ENCODE data around the gene RFK. TPM values are rescaled to one million over a fixed set of nuclear protein-coding genes. Genes with fewer than 3 reads are reported as not detected.

Gene RFK
- total RNA-seq, 1 experiment from 2014 or later = 12.4 TPM

- ChIA-PET CTCF (no interaction called here), POLR2A (interaction anchor here (0.6 kb wide), 1 partner anchor 30 kb away, joined by 8 read pairs; no protein-coding TSS in a partner anchor)
- Histone ChIP-seq H3K4me1 (no peaks in the 10 kb centered on the region), H3K36me3 (ENCODE audit: control insufficient read depth, insufficient read depth, low read length) (no peaks in the 10 kb centered on the region), H3K9me3 (no peaks in the 10 kb centered on the region), H3K27me3 (replicated peaks; ENCODE audit: control insufficient read depth, insufficient read depth, low read length) (no peaks in the 10 kb centered on the region), H3K4me3 (ENCODE audit: low read depth, low read length) (no peak overlapping the region)
- H3K9me3 Mint-ChIP-seq (ENCODE audit: unreplicated experiment) = no peaks in the 10 kb centered on the region
- H3K4me1 Mint-ChIP-seq (ENCODE audit: low read depth, unreplicated experiment) = peaks cover 6% of the 10 kb centered on the region
- H3K4me3 Mint-ChIP-seq (ENCODE audit: unreplicated experiment) = no peak overlapping the region
- DNase-seq = no peak
- no peak overlapping the region for H3K27ac Mint-ChIP-seq (ENCODE audit: unreplicated experiment)
- BruUV-seq (replicated peaks) = no TSS peak
- TF ChIP-seq, protein P1, sequence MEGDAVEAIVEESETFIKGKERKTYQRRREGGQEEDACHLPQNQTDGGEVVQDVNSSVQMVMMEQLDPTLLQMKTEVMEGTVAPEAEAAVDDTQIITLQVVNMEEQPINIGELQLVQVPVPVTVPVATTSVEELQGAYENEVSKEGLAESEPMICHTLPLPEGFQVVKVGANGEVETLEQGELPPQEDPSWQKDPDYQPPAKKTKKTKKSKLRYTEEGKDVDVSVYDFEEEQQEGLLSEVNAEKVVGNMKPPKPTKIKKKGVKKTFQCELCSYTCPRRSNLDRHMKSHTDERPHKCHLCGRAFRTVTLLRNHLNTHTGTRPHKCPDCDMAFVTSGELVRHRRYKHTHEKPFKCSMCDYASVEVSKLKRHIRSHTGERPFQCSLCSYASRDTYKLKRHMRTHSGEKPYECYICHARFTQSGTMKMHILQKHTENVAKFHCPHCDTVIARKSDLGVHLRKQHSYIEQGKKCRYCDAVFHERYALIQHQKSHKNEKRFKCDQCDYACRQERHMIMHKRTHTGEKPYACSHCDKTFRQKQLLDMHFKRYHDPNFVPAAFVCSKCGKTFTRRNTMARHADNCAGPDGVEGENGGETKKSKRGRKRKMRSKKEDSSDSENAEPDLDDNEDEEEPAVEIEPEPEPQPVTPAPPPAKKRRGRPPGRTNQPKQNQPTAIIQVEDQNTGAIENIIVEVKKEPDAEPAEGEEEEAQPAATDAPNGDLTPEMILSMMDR (IDR thresholded peaks at IDR 0.05; ENCODE audit: insufficient read depth in 1 of 2, low read depth in 1 of 2, low read length in 1 of 2, severe bottlenecking in 1 of 2, unreplicated experiment in 1 of 2) = no peak
- no peaks in the 10 kb centered on the region for H3K36me3 Mint-ChIP-seq (ENCODE audit: insufficient read depth, unreplicated experiment)
- no peaks in the 10 kb centered on the region for H3K27me3 Mint-ChIP-seq (ENCODE audit: insufficient read depth, unreplicated experiment)
- intact Hi-C loops (cut with micrococcal nuclease; ENCODE audit: unreplicated experiment) = no loop called here
Observed at GRCh38 chr9:76425677-76426453, 31.6 kb upstream of the RFK start.

DNA sequence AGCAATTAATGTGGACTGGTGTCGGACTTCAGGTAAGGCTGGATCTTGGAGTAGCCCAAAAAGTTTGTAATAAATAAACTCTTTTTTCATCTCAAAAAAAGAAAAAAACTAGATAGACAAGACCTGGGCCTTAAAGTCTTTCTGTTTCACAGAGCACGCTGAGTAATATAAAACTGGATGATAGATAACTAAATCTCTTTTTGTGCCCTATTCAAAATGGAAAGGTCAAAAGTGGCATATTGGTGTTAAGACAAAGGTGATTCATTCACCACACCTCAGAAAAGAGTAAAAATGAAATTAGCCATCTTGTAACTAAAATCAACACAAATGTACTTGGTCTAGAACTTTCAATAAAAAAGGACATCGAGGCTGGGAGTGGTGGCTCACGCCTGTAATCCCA, 30.3 kb upstream of the RFK start:
- Mint-ChIP-seq H3K9me3 (ENCODE audit: unreplicated experiment) (no peaks in the 10 kb centered on the region), H3K27ac (ENCODE audit: unreplicated experiment) (no peak overlapping the region), H3K27me3 (ENCODE audit: insufficient read depth, unreplicated experiment) (no peaks in the 10 kb centered on the region), H3K4me3 (ENCODE audit: unreplicated experiment) (no peak overlapping the region), H3K4me1 (ENCODE audit: low read depth, unreplicated experiment) (peaks cover 6% of the 10 kb centered on the region), H3K36me3 (ENCODE audit: insufficient read depth, unreplicated experiment) (no peaks in the 10 kb centered on the region)
- Histone ChIP-seq H3K4me3 (ENCODE audit: low read depth, low read length) (no peak overlapping the region), H3K27me3 (replicated peaks; ENCODE audit: control insufficient read depth, insufficient read depth, low read length) (no peaks in the 10 kb centered on the region), H3K4me1 (no peaks in the 10 kb centered on the region), H3K36me3 (ENCODE audit: control insufficient read depth, insufficient read depth, low read length) (no peaks in the 10 kb centered on the region), H3K9me3 (no peaks in the 10 kb centered on the region)
- TF ChIP-seq, protein P1 (IDR thresholded peaks at IDR 0.05; ENCODE audit: insufficient read depth in 1 of 2, low read depth in 1 of 2, low read length in 1 of 2, severe bottlenecking in 1 of 2, unreplicated experiment in 1 of 2) = no peak
- no TSS peak for BruUV-seq (replicated peaks)
- ChIA-PET POLR2A (no interaction called here), CTCF (interaction anchor here (0.6 kb wide), 1 partner anchor 288 kb away, joined by 4 read pairs; no protein-coding TSS in a partner anchor)
- no peak for DNase-seq
- intact Hi-C loops (cut with micrococcal nuclease; ENCODE audit: unreplicated experiment) = no loop called here

DNA sequence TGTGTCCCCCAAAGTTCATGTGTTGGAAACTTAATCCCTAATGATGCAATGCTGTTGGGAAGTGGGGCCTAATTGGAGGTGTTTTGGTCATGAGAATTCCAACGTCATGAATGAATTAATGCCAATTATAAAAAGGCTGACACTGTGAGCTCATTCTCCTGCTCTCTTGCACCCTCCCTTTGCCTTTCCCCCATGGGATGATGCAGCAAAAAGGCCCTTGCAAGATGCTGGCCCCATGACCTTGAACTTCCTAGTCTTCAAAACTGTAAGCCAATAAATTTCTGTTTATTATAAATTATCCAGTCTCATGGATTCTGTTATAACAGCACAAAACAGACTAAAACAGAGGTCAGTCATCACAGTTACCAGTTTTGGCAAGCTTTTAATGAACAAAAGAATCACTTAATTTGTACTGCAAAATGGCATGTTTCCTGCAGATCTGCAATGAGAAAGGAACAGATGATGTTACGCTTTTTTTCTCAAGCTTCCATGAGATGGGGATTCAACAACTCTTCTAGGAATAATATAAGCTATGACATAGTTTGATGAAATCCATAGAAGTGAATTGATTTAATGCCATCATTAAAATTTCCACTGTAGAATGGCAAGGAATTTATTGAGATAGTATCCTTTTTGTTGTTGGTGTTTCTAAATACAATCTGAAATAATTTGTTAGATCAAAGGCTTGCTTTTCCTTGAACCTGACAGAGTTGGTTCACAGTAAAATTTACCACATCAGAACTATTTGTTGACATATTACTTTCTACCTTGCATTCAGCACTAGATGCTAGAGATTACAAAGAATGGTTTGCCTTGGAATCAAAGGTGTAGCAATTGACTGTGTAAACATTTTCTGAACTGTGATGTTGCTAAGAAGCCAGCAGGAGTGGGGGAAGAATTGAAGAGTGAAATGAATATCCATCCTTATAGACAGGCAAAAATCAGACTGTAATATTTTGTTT, 29.3 kb upstream of the RFK start:
- CTCF ChIA-PET = no interaction called here
- DNase-seq = peak in 1 of 2 experiments; percentile 7

More for the DNA sequence above, 29.3 kb upstream of the RFK start:
- Mint-ChIP-seq H3K4me3 (ENCODE audit: unreplicated experiment) (no peak overlapping the region), H3K27ac (ENCODE audit: unreplicated experiment) (peak overlapping the region; percentile 59), H3K4me1 (ENCODE audit: low read depth, unreplicated experiment) (peaks cover 6% of the 10 kb centered on the region), H3K9me3 (ENCODE audit: unreplicated experiment) (no peaks in the 10 kb centered on the region), H3K36me3 (ENCODE audit: insufficient read depth, unreplicated experiment) (no peaks in the 10 kb centered on the region), H3K27me3 (ENCODE audit: insufficient read depth, unreplicated experiment) (no peaks in the 10 kb centered on the region)
- H3K4me3 ChIP-seq (ENCODE audit: low read depth, low read length) = no peak overlapping the region
- H3K36me3 ChIP-seq (ENCODE audit: control insufficient read depth, insufficient read depth, low read length) = no peaks in the 10 kb centered on the region
- TF ChIP-seq, protein P1 (IDR thresholded peaks at IDR 0.05; ENCODE audit: insufficient read depth in 1 of 2, low read depth in 1 of 2, low read length in 1 of 2, severe bottlenecking in 1 of 2, unreplicated experiment in 1 of 2) = no peak
- no TSS peak for BruUV-seq (replicated peaks)
- H3K9me3 ChIP-seq = no peaks in the 10 kb centered on the region
- POLR2A ChIA-PET = no interaction called here
- no peaks in the 10 kb centered on the region for H3K4me1 ChIP-seq
- intact Hi-C loops (cut with micrococcal nuclease; ENCODE audit: unreplicated experiment) = no loop called here
- H3K27me3 ChIP-seq (replicated peaks; ENCODE audit: control insufficient read depth, insufficient read depth, low read length) = no peaks in the 10 kb centered on the region

Data from Caco-2 (cell line).